GM18951 (cell line): ENCODE data around the gene DNAJC11.
"Not testable (repeated sequence)": the region's sequence is repeated elsewhere in the genome, so short reads cannot be mapped to it uniquely, and the experiment has no call there.

Experiments used
- POLR2A ChIP-seq: IDR thresholded peaks from 4 replicates; pipeline ENCODE4 v1.6.1; 2011; ENCODE audit warnings: mild to moderate bottlenecking; ENCODE audit not compliant: insufficient read length, insufficient read depth; ENCODE audit errors: extremely low read depth
- in situ Hi-C: fragments of 300-500 bp; cut with MboI; formaldehyde crosslinking; loops from one replicate; pipeline ENCODE4 v1.12.0; 2022; ENCODE audit warnings: low sequenced_read_pairs, mixed read lengths, inconsistent platforms; ENCODE audit not compliant: unreplicated experiment

Gene DNAJC11

GRCh38 chr1:6657138-6657537, 44.5 kb downstream of the DNAJC11 start:
- in situ Hi-C loops: no loop called here
- TF ChIP-seq POLR2A: no peak

- in situ Hi-C loops: no loop called here
- TF ChIP-seq POLR2A: no peak
These were observed 48.0 kb downstream of the DNAJC11 start for GRCh38 chr1:6653436-6654290.

GRCh38 chr1:6652986-6653385, 48.6 kb downstream of the DNAJC11 start:
- no peak for TF ChIP-seq POLR2A
- in situ Hi-C loops: no loop called here

GRCh38 chr1:6651909-6652308, 49.7 kb downstream of the DNAJC11 start:
- in situ Hi-C loops: no loop called here
- TF ChIP-seq POLR2A: no peak

GRCh38 chr1:6648556-6648955, 53.1 kb downstream of the DNAJC11 start:
- TF ChIP-seq POLR2A: no peak
- in situ Hi-C loops: no loop called here

- TF ChIP-seq POLR2A: no peak
- in situ Hi-C loops: no loop called here
These were observed 55.0 kb downstream of the DNAJC11 start for GRCh38 chr1:6646499-6647148.

GRCh38 chr1:6645018-6645417, 56.6 kb downstream of the DNAJC11 start:
- no peak for TF ChIP-seq POLR2A
- in situ Hi-C loops: no loop called here

GRCh38 chr1:6640867-6641266, 60.7 kb downstream of the DNAJC11 start:
- in situ Hi-C loops: not testable (repeated sequence)

- no peak for TF ChIP-seq POLR2A
- in situ Hi-C loops: loop anchor here (10.0 kb wide), 1 partner anchor 143 kb away; the partner anchor contains the start of gene PLEKHG5
These were observed 63.4 kb downstream of the DNAJC11 start for GRCh38 chr1:6638226-6638625.

- no peak for TF ChIP-seq POLR2A
These were observed 63.8 kb downstream of the DNAJC11 start for GRCh38 chr1:6637770-6638169.

GRCh38 chr1:6636778-6637177, 64.8 kb downstream of the DNAJC11 start:
- in situ Hi-C loops: loop anchor here (10.0 kb wide), 1 partner anchor 142 kb away; the partner anchor contains the start of gene PLEKHG5

More at GRCh38 chr1:6637770-6638169, 63.8 kb downstream of the DNAJC11 start:
- in situ Hi-C loops: loop anchor here (10.0 kb wide), 1 partner anchor 143 kb away; the partner anchor contains the start of gene PLEKHG5

- in situ Hi-C loops: loop anchor here (10.0 kb wide), 1 partner anchor 141 kb away; the partner anchor contains the start of gene PLEKHG5
- TF ChIP-seq POLR2A: no peak
These were observed 65.5 kb downstream of the DNAJC11 start for GRCh38 chr1:6635910-6636760.

- in situ Hi-C loops: loop anchor here (10.0 kb wide), 1 partner anchor 141 kb away; the partner anchor contains the start of gene PLEKHG5
- TF ChIP-seq POLR2A: no peak
These were observed 66.3 kb downstream of the DNAJC11 start for GRCh38 chr1:6635161-6635909.
